Karpas-422 (cell line): ENCODE results near the gene ENOPH1. TPM values are rescaled to one million over a fixed set of nuclear protein-coding genes. Genes with fewer than 3 reads are reported as not detected.

Source experiments
- small RNA-seq: library from RNA; depleted of rRNA; stranded (forward); fragments of <200 nt; gene quantifications from one replicate; pipeline ENCODE3, GENCODE V24; 2014
- total RNA-seq: library from RNA; depleted of rRNA; stranded (reverse); fragments of >200 nt; shearing (Covaris generic); gene quantifications from 2 replicates; pipeline ENCODE4 v1.2.3, GENCODE V29; 2014; ENCODE audit warnings: low replicate concordance; rRNA removed

ENOPH1 gene
- total RNA-seq, 1 experiment from 2014 or later, result 17.2 TPM

Small RNA genes within 50 kb of the gene (small RNA-seq; reads per million reads assigned to genes)
- gene RF00150, result not detected

Other genes with a start within 250 kb of the ENOPH1 start
- 50.7 and 64.1 TPM in 2 replicates for gene HNRNPD, start 56.6 kb upstream of the ENOPH1 start, total RNA-seq
- 68.5 and 87.5 TPM in 2 replicates for gene HNRNPDL, start 128 bp upstream of the ENOPH1 start, total RNA-seq
- gene TMEM150C, start 131.4 kb downstream of the ENOPH1 start, total RNA-seq, result not detected in 2 replicates